Measurements from ENCODE around the gene CENPA. TPM values are rescaled to one million over a fixed set of nuclear protein-coding genes. Genes with fewer than 3 reads are reported as not detected.
"Not testable (repeated sequence)": the region's sequence is repeated elsewhere in the genome, so short reads cannot be mapped to it uniquely, and the experiment has no call there.

Gene CENPA
- total and polyA plus RNA-seq, 10 donors: 0.80 to 7.3 (median 4.0) TPM; not detected in 1

GRCh38 chr2:26811791-26812694 is 26.2 kb downstream of the CENPA start:
- TF ChIP-seq, protein P1, sequence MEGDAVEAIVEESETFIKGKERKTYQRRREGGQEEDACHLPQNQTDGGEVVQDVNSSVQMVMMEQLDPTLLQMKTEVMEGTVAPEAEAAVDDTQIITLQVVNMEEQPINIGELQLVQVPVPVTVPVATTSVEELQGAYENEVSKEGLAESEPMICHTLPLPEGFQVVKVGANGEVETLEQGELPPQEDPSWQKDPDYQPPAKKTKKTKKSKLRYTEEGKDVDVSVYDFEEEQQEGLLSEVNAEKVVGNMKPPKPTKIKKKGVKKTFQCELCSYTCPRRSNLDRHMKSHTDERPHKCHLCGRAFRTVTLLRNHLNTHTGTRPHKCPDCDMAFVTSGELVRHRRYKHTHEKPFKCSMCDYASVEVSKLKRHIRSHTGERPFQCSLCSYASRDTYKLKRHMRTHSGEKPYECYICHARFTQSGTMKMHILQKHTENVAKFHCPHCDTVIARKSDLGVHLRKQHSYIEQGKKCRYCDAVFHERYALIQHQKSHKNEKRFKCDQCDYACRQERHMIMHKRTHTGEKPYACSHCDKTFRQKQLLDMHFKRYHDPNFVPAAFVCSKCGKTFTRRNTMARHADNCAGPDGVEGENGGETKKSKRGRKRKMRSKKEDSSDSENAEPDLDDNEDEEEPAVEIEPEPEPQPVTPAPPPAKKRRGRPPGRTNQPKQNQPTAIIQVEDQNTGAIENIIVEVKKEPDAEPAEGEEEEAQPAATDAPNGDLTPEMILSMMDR (IDR thresholded peaks at IDR 0.05 in 8 of 11, conservative IDR thresholded peaks at IDR 0.05 in 3 of 11): no peak
- TF ChIP-seq POLR2A (IDR thresholded peaks at IDR 0.05): no peak
- no peak for TF ChIP-seq POLR2AphosphoS5 (IDR thresholded peaks at IDR 0.05)
- 76 to 87% (median 84%) methylated on average over 14 of the region's 14 CpGs for WGBS, 5 donors
- Histone ChIP-seq H3K27me3 (replicated peaks in 1 of 7) (peaks cover 0 to 65% (median 0%) of the 10 kb centered on the region in 7 donors), H3K27ac (no peak overlapping the region), H3K9me3 (no peaks in the 10 kb centered on the region), H3K36me3 (no peaks in the 10 kb centered on the region), H3K4me1 (peaks cover 0 to 15% (median 0%) of the 10 kb centered on the region in 6 donors), H3K4me3 (no peak overlapping the region)
- intact Hi-C loops (cut with DNase I; ENCODE audit: low total_unique reads): no loop called here
- DNase-seq: no peak

DNA sequence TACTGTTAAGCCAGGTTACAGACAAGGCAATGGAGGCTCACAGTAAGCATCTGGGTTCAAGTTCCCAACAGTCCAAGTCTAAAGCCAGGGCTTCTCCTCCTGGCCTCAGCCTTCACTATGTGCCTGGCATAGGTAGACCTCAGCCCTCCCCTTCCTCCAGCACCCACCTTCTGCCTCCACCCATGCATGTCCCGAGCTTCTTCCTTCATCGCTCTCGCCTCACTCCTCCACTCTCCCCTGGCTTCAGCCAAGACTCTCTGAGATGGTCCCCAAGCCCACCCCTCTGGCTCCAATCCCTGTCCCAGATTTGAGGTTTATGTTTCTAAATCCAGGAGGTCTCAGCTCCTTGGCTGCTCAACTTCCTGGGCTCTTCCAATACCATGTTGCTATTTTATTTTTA is 26.9 kb downstream of the CENPA start:
- Histone ChIP-seq H3K4me1 (peaks cover 0 to 15% (median 0%) of the 10 kb centered on the region in 6 donors), H3K36me3 (no peaks in the 10 kb centered on the region), H3K4me3 (no peak overlapping the region), H3K9me3 (no peaks in the 10 kb centered on the region), H3K27ac (no peak overlapping the region), H3K27me3 (replicated peaks in 1 of 7) (peaks cover 0 to 72% (median 0%) of the 10 kb centered on the region in 7 donors)
- WGBS, 5 donors: 84 to 94% (median 87%) methylated on average over 3 of the region's 3 CpGs
- intact Hi-C loops (cut with DNase I; ENCODE audit: low total_unique reads): no loop called here
- no peak for DNase-seq
- TF ChIP-seq POLR2A (IDR thresholded peaks at IDR 0.05) (no peak), POLR2AphosphoS5 (IDR thresholded peaks at IDR 0.05) (no peak)
- TF ChIP-seq, protein P1 (IDR thresholded peaks at IDR 0.05 in 8 of 11, conservative IDR thresholded peaks at IDR 0.05 in 3 of 11): no peak

DNA sequence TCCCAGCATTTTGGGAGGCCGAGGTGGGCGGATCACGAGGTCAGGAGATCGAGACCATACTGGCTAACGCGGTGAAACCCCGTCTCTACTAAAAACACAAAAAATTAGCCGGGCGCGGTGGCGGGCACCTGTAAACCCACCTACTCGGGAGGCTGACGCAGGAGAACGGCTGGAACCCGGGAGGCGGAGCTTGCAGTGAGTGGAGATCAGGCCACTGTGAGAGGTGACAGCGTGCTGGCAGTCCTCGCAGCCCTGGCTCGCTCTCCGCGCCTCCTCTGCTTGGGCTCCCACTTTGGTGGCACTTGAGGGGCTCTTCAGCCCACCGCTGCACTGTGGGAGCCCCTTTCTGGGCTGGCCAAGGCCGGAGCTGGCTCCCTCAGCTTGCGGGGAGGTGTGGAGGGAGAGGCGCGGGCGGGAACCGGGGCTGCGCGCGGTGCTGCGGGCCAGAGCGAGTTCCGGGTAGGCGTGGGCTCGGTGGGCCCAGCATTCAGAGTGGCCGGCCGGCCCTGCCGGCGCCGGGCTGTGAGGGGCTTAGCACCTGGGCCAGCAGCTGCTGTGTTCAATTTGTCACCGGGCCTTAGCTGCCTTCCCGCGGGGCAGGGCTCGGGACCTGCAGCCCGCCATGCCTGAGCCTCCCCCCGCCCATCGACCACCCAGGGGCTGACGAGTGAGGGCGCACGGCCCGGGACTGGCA is 28.4 kb downstream of the CENPA start:
- H3K9me3 ChIP-seq; H3K27ac ChIP-seq; intact Hi-C loops (cut with DNase I; ENCODE audit: low total_unique reads); DNase-seq; H3K36me3 ChIP-seq; H3K4me3 ChIP-seq: not testable (repeated sequence)
- H3K4me1 ChIP-seq: peaks cover 0 to 15% (median 0%) of the 10 kb centered on the region in 6 donors
- 92 to 97% (median 94%) methylated on average over 21 to 52 of the region's 52 CpGs for WGBS, 5 donors
- H3K27me3 ChIP-seq (replicated peaks in 1 of 7): peaks cover 0 to 84% (median 0%) of the 10 kb centered on the region in 7 donors

DNA sequence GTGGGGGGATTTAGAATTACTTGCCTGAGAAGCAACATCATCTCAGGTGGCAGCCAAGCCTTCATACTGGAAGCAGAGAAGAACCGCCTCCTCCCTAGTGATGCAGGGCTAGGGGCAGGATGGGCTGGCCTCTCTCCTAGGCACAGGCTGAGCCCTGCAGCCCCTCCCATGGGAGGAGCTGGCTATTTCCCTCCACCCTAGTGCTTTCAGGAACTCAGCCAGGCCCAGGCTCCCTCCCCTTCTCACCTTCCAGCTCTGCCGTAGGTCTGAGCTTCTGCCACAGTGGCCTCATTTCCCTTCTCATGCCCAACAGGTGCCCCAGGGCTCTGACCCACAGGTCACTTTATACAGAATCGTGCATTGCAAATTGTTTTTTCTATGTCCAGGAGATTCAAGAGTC is 31.0 kb downstream of the CENPA start:
- H3K9me3 ChIP-seq: no peaks in the 10 kb centered on the region
- no peak overlapping the region for H3K4me3 ChIP-seq
- no peaks in the 10 kb centered on the region for H3K4me1 ChIP-seq
- H3K27me3 ChIP-seq (replicated peaks in 1 of 7): peaks cover 0 to 70% (median 0%) of the 10 kb centered on the region in 7 donors
- TF ChIP-seq POLR2AphosphoS5 (IDR thresholded peaks at IDR 0.05) (no peak), POLR2A (IDR thresholded peaks at IDR 0.05) (no peak)
- TF ChIP-seq, protein P1 (IDR thresholded peaks at IDR 0.05 in 8 of 11, conservative IDR thresholded peaks at IDR 0.05 in 3 of 11): no peak
- 44 to 65% (median 55%) methylated on average over 2 to 3 of the region's 3 CpGs for WGBS, 5 donors
- no peak for DNase-seq
- no peak overlapping the region for H3K27ac ChIP-seq
- intact Hi-C loops (cut with DNase I; ENCODE audit: low total_unique reads): no loop called here
- H3K36me3 ChIP-seq: no peaks in the 10 kb centered on the region
